Thyroid gland (tissue), 4 donors: ENCODE data around the gene TMEM209. TPM values are rescaled to one million over a fixed set of nuclear protein-coding genes. Genes with fewer than 3 reads are reported as not detected.

Source experiments
- DNase-seq, 2 donors: peaks; one replicate each; pipeline ENCODE4 v3.0.0-alpha.2; 2019
- H3K27ac ChIP-seq, 3 donors: fragments of 200-600 bp; sonication (generic); 1 replicate in 2 of 3; 2 replicates in 1 of 3; pipeline ENCODE4 v1.5.1; 2016 to 2019; ENCODE audit warnings: mild to moderate bottlenecking in 1 of 3, moderate library complexity in 1 of 3
- H3K27me3 ChIP-seq: fragments of 200-600 bp; sonication (generic); one replicate; pipeline ENCODE4 v1.5.1; 2019
- H3K36me3 ChIP-seq, 2 donors: fragments of 200-600 bp; sonication (generic); one replicate each; pipeline ENCODE4 v1.5.1; 2016 to 2019
- H3K4me1 ChIP-seq, 2 donors: fragments of 200-600 bp; sonication (generic); one replicate each; pipeline ENCODE4 v1.5.1; 2017 to 2019
- H3K4me3 ChIP-seq, 3 donors: fragments of 200-600 bp; sonication (generic); replicated peaks in 1 of 3; 1 replicate in 2 of 3; 2 replicates in 1 of 3; pipeline ENCODE4 v1.5.1; 2016; ENCODE audit warnings: mild to moderate bottlenecking in 1 of 3
- H3K9me3 ChIP-seq: fragments of 200-600 bp; sonication (generic); one replicate; pipeline ENCODE4 v1.5.1; 2017
- POLR2A ChIP-seq, 2 donors: fragments of 450-650 bp; IDR thresholded peaks; one replicate each; pipeline ENCODE4 v1.6.1; 2017; ENCODE audit warnings: antibody characterized with exemption in 2 of 2, mild to moderate bottlenecking in 2 of 2, moderate library complexity in 1 of 2
- WGBS, 2 donors: methylation state at CpG; one replicate each; pipeline ENCODE4 v1.1.5; 2017; 5-methylcytosine and 5-hydroxymethylcytosine counted together
- intact Hi-C: fragments of 100-400 bp; cut with DNase I; formaldehyde crosslinking; loops from one replicate; pipeline ENCODE4 v1.15.1; 2023
- total RNA-seq, 4 donors: library from RNA; depleted of rRNA; stranded (reverse); fragments of >200 nt; gene quantifications; one replicate each; pipeline ENCODE4 v1.2.3, GENCODE V29; 2016
- TF ChIP-seq, protein P1 (sequence below), 6 experiments: fragments of 200-600 bp in 3 of 6; fragments of 450-650 bp in 3 of 6; sonication (generic) in 3 of 6; IDR thresholded peaks; one replicate each; pipeline ENCODE4 v1.5.1; 2016 to 2019; ENCODE audit warnings: antibody characterized with exemption in 6 of 6, mild to moderate bottlenecking in 2 of 6, inconsistent platforms in 1 of 6, moderate library complexity in 1 of 6

The TMEM209 gene
- total RNA-seq, 4 donors from 2014 or later = 19.5 to 28.0 (median 24.5) TPM

DNA sequence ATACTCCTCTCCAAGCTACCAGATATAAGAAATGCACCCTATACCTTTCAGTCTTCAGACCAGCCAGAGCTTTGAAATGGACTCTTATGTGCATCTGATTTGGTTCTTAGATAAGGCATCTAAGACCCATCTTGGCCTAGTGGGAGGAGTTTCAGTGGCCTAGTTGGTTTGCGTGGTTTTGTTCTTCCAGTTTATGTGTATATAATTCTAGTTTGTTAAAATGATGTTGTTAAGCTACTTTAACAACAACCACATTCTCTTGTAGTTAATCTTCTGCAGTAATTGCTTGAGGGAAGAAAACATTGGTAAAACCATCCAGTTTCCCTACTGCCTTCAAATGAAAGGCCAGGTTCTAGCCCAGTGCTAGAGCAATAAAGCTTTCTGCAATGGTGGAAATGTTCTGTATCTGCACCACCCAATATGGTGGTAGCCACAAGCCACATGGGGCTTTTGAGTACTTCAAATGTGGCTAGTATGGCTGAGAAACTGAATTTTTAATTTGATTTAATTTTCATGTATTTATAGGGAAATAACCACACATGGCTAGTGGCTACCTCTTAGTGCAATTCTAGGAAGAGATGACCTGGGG is 68.5 kb downstream of the TMEM209 start:
- TF ChIP-seq POLR2A (IDR thresholded peaks at IDR 0.05) = no peak
- TF ChIP-seq, protein P1, sequence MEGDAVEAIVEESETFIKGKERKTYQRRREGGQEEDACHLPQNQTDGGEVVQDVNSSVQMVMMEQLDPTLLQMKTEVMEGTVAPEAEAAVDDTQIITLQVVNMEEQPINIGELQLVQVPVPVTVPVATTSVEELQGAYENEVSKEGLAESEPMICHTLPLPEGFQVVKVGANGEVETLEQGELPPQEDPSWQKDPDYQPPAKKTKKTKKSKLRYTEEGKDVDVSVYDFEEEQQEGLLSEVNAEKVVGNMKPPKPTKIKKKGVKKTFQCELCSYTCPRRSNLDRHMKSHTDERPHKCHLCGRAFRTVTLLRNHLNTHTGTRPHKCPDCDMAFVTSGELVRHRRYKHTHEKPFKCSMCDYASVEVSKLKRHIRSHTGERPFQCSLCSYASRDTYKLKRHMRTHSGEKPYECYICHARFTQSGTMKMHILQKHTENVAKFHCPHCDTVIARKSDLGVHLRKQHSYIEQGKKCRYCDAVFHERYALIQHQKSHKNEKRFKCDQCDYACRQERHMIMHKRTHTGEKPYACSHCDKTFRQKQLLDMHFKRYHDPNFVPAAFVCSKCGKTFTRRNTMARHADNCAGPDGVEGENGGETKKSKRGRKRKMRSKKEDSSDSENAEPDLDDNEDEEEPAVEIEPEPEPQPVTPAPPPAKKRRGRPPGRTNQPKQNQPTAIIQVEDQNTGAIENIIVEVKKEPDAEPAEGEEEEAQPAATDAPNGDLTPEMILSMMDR (IDR thresholded peaks at IDR 0.05) = no peak
- 96 to 100% methylated on average over 1 of the region's 1 CpG for WGBS, 2 donors
- Histone ChIP-seq H3K9me3 (no peaks in the 10 kb centered on the region), H3K36me3 (no peaks in the 10 kb centered on the region), H3K27ac (no peak overlapping the region), H3K4me3 (no peak overlapping the region), H3K27me3 (no peaks in the 10 kb centered on the region), H3K4me1 (peaks cover 39 to 42% of the 10 kb centered on the region in 2 donors)
- DNase-seq = no peak
- intact Hi-C loops = no loop called here

- H3K36me3 ChIP-seq = peaks cover 0 to 6% of the 10 kb centered on the region in 2 donors
- 93 to 95% methylated on average over 10 of the region's 10 CpGs for WGBS, 2 donors
- intact Hi-C loops = no loop called here
These were observed 69.7 kb downstream of the TMEM209 start for GRCh38 chr7:130135208-130136205.

GRCh38 chr7:130134726-130135125 is 70.5 kb downstream of the TMEM209 start:
- no peaks in the 10 kb centered on the region for H3K9me3 ChIP-seq
- DNase-seq = no peak
- no peak overlapping the region for H3K4me3 ChIP-seq
- intact Hi-C loops = no loop called here
- no peak overlapping the region for H3K27ac ChIP-seq
- no peaks in the 10 kb centered on the region for H3K27me3 ChIP-seq
- H3K36me3 ChIP-seq = peaks cover 0 to 11% of the 10 kb centered on the region in 2 donors
- TF ChIP-seq POLR2A (IDR thresholded peaks at IDR 0.05) = no peak
- TF ChIP-seq, protein P1 (IDR thresholded peaks at IDR 0.05) = no peak
- 96 to 97% methylated on average over 7 of the region's 7 CpGs for WGBS, 2 donors
- peaks cover 22 to 23% of the 10 kb centered on the region in 2 donors for H3K4me1 ChIP-seq

More at GRCh38 chr7:130135208-130136205, 69.7 kb downstream of the TMEM209 start:
- Histone ChIP-seq H3K27me3 (no peaks in the 10 kb centered on the region), H3K4me1 (peaks cover 29 to 30% of the 10 kb centered on the region in 2 donors), H3K4me3 (no peak overlapping the region), H3K9me3 (no peaks in the 10 kb centered on the region), H3K27ac (no peak overlapping the region)
- DNase-seq = no peak
- TF ChIP-seq, protein P1 (IDR thresholded peaks at IDR 0.05) = no peak

- H3K4me1 ChIP-seq = peaks cover 17 to 18% of the 10 kb centered on the region in 2 donors
- intact Hi-C loops = no loop called here
- no peak overlapping the region for H3K4me3 ChIP-seq
These were observed 71.0 kb downstream of the TMEM209 start for GRCh38 chr7:130134106-130134636.

More at GRCh38 chr7:130134106-130134636, 71.0 kb downstream of the TMEM209 start:
- 96 to 98% methylated on average over 4 of the region's 4 CpGs for WGBS, 2 donors
- H3K36me3 ChIP-seq = peaks cover 0 to 17% of the 10 kb centered on the region in 2 donors
- no peak for DNase-seq
- TF ChIP-seq, protein P1 (IDR thresholded peaks at IDR 0.05) = no peak
- no peak for TF ChIP-seq POLR2A (IDR thresholded peaks at IDR 0.05)
- no peaks in the 10 kb centered on the region for H3K27me3 ChIP-seq
- H3K27ac ChIP-seq = no peak overlapping the region
- no peaks in the 10 kb centered on the region for H3K9me3 ChIP-seq
